Neural cell (in vitro differentiated cells): ENCODE results near the gene TRAM2. TPM values are rescaled to one million over a fixed set of nuclear protein-coding genes. Genes with fewer than 3 reads are reported as not detected.

Experiments
- H2AFZ ChIP-seq: fragments of 200-600, 300-800 bp; sonication (generic), shearing (Covaris generic); 2 replicates; pipeline ENCODE4 v1.6.0; 2014; ENCODE audit warnings: low read depth, mild to moderate bottlenecking, antibody characterized with exemption, low read length, moderate library complexity
- H3F3A ChIP-seq: fragments of 200-600 bp; shearing (Covaris generic); 2 replicates; pipeline ENCODE4 v1.6.1; 2016; ENCODE audit warnings: mild to moderate bottlenecking, moderate library complexity, mixed read lengths, antibody characterized with exemption, low read length; ENCODE audit not compliant: insufficient read depth, poor library complexity, severe bottlenecking
- H3K27ac ChIP-seq: fragments of 200-600, 300-800 bp; sonication (generic), shearing (Covaris generic); 2 replicates; pipeline ENCODE4 v1.5.1; 2014; ENCODE audit warnings: mild to moderate bottlenecking, low read length, moderate library complexity
- H3K27me3 ChIP-seq: fragments of 300-800, 200-600 bp; sonication (generic), shearing (Covaris generic); 2 replicates; pipeline ENCODE4 v1.6.0; 2014; ENCODE audit warnings: mild to moderate bottlenecking, low read depth, low read length, moderate library complexity; ENCODE audit not compliant: insufficient read depth
- H3K36me3 ChIP-seq: fragments of 300-800, 200-600 bp; sonication (generic), shearing (Covaris generic); 2 replicates; pipeline ENCODE4 v1.5.1; 2014; ENCODE audit warnings: mild to moderate bottlenecking, antibody characterized with exemption, low read length, moderate library complexity; ENCODE audit not compliant: insufficient read depth
- H3K4me2 ChIP-seq: fragments of 300-800, 200-600 bp; sonication (generic), shearing (Covaris generic); 2 replicates; pipeline ENCODE4 v1.6.0; 2014; ENCODE audit warnings: mild to moderate bottlenecking, low read length
- H3K4me3 ChIP-seq: fragments of 300-800, 200-600 bp; sonication (generic), shearing (Covaris generic); 2 replicates; pipeline ENCODE4 v1.5.1; 2014; ENCODE audit warnings: mild to moderate bottlenecking, low read length, moderate library complexity
- H3K79me2 ChIP-seq: fragments of 200-600 bp; shearing (Covaris generic); replicated peaks from 2 replicates; pipeline ENCODE4 v1.6.0; 2014; ENCODE audit warnings: mild to moderate bottlenecking, low read length, moderate library complexity; ENCODE audit not compliant: insufficient read depth
- H3K9ac ChIP-seq: fragments of 300-800, 200-600 bp; sonication (generic), shearing (Covaris generic); 2 replicates; pipeline ENCODE4 v1.6.1; 2016; ENCODE audit warnings: mild to moderate bottlenecking, low read length, mixed read lengths
- H3K9me2 ChIP-seq: fragments of 200-600 bp; shearing (Covaris generic); 2 replicates; pipeline ENCODE4 v1.6.1; 2016; ENCODE audit warnings: mild to moderate bottlenecking, low read length, mixed read lengths; ENCODE audit not compliant: insufficient read depth
- H3K9me3 ChIP-seq: fragments of 200-600, 300-800 bp; sonication (generic), shearing (Covaris generic); 2 replicates; pipeline ENCODE4 v1.6.1; 2016; ENCODE audit warnings: mild to moderate bottlenecking, mixed run types, low read length, moderate library complexity, mixed read lengths
- H4K20me1 ChIP-seq: fragments of 200-600 bp; shearing (Covaris generic); 2 replicates; pipeline ENCODE4 v1.6.1; 2016; ENCODE audit warnings: mild to moderate bottlenecking, mixed run types; ENCODE audit not compliant: insufficient read depth
- EP300 ChIP-seq: fragments of 450-650 bp; conservative IDR thresholded peaks from 2 replicates; pipeline ENCODE4 v1.6.1; 2014; ENCODE audit warnings: antibody characterized with exemption, mild to moderate bottlenecking, moderate library complexity; ENCODE audit not compliant: poor library complexity, severe bottlenecking
- EZH2 ChIP-seq: fragments of 200-600, 300-800 bp; shearing (Covaris generic), sonication (generic); IDR thresholded peaks from 2 replicates; pipeline ENCODE4 v1.6.1; 2014; ENCODE audit warnings: antibody characterized with exemption, low read length, borderline replicate concordance, mild to moderate bottlenecking; ENCODE audit not compliant: insufficient read depth, poor library complexity, severe bottlenecking
- MXI1 ChIP-seq: fragments of 450-650 bp; conservative IDR thresholded peaks from 2 replicates; pipeline ENCODE4 v1.6.1; 2014; ENCODE audit warnings: antibody characterized with exemption, mild to moderate bottlenecking; ENCODE audit not compliant: poor library complexity, severe bottlenecking
- POLR2AphosphoS5 ChIP-seq: IDR thresholded peaks from 2 replicates; pipeline ENCODE4 v1.6.1; 2012
- RAD21 ChIP-seq: fragments of 450-650 bp; conservative IDR thresholded peaks from 2 replicates; pipeline ENCODE4 v1.6.1; 2014; ENCODE audit warnings: antibody characterized with exemption, mild to moderate bottlenecking, moderate library complexity
- SMC3 ChIP-seq: fragments of 450-650 bp; conservative IDR thresholded peaks from 2 replicates; pipeline ENCODE4 v1.6.1; 2014; ENCODE audit warnings: antibody characterized with exemption, mild to moderate bottlenecking, moderate library complexity; ENCODE audit not compliant: poor library complexity
- TAF1 ChIP-seq: IDR thresholded peaks from 2 replicates; pipeline ENCODE4 v1.6.1; 2012; ENCODE audit warnings: low read depth
- polyA plus RNA-seq: library from polyadenylated mRNA; depleted of rRNA; stranded (reverse); fragments of >200 nt; gene quantifications from 2 replicates; pipeline ENCODE4 v1.2.3, GENCODE V29; 2014
- TF ChIP-seq, protein P1 (sequence below): IDR thresholded peaks from 2 replicates; pipeline ENCODE4 v1.6.1; 2012; ENCODE audit warnings: borderline replicate concordance
- TF ChIP-seq, protein P2 (sequence below): fragments of 450-650 bp; IDR thresholded peaks from 2 replicates; pipeline ENCODE4 v1.5.1; 2014; ENCODE audit warnings: antibody characterized with exemption, mild to moderate bottlenecking, moderate library complexity; ENCODE audit not compliant: poor library complexity, severe bottlenecking

Gene TRAM2
- polyA plus RNA-seq, 1 donor from 2014 or later: 0.41 TPM

DNA sequence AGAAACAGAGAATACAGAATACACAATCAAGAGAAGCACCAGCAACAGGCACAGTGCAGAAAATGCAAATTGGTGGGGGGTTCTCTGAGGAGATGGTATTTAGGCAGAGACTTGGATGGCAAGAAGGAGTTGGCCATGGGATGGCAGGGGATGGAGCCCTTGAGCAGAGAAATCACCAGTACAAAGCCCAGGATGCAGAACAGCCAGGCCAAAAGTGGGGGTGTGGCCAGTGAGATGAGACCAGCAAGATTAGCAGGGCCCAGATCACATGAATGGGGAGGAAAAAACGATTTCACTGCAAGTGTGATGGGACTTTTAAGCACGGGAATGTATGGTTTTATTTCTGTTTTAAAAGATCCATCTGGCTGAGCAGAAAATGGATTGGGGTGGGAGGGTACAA, 63.4 kb downstream of the TRAM2 start:
- Histone ChIP-seq H3K36me3 (no peaks in the 10 kb centered on the region), H3K4me3 (no peak overlapping the region), H3F3A (no peaks in the 10 kb centered on the region), H3K79me2 (no peaks in the 10 kb centered on the region), H3K9ac (no peak overlapping the region), H3K27me3 (no peaks in the 10 kb centered on the region), H3K9me2 (no peaks in the 10 kb centered on the region), H4K20me1 (no peaks in the 10 kb centered on the region), H3K27ac (no peak overlapping the region), H2AFZ (no peak overlapping the region), H3K9me3 (no peaks in the 10 kb centered on the region), H3K4me2 (no peak overlapping the region)
- TF ChIP-seq, protein P1, sequence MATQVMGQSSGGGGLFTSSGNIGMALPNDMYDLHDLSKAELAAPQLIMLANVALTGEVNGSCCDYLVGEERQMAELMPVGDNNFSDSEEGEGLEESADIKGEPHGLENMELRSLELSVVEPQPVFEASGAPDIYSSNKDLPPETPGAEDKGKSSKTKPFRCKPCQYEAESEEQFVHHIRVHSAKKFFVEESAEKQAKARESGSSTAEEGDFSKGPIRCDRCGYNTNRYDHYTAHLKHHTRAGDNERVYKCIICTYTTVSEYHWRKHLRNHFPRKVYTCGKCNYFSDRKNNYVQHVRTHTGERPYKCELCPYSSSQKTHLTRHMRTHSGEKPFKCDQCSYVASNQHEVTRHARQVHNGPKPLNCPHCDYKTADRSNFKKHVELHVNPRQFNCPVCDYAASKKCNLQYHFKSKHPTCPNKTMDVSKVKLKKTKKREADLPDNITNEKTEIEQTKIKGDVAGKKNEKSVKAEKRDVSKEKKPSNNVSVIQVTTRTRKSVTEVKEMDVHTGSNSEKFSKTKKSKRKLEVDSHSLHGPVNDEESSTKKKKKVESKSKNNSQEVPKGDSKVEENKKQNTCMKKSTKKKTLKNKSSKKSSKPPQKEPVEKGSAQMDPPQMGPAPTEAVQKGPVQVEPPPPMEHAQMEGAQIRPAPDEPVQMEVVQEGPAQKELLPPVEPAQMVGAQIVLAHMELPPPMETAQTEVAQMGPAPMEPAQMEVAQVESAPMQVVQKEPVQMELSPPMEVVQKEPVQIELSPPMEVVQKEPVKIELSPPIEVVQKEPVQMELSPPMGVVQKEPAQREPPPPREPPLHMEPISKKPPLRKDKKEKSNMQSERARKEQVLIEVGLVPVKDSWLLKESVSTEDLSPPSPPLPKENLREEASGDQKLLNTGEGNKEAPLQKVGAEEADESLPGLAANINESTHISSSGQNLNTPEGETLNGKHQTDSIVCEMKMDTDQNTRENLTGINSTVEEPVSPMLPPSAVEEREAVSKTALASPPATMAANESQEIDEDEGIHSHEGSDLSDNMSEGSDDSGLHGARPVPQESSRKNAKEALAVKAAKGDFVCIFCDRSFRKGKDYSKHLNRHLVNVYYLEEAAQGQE: no peak
- TF ChIP-seq EZH2: no peak
- no peak for TF ChIP-seq TAF1
- no peak for TF ChIP-seq SMC3
- TF ChIP-seq POLR2AphosphoS5: no peak
- TF ChIP-seq EP300: no peak
- no peak for TF ChIP-seq RAD21
- no peak for TF ChIP-seq MXI1
- TF ChIP-seq, protein P2, sequence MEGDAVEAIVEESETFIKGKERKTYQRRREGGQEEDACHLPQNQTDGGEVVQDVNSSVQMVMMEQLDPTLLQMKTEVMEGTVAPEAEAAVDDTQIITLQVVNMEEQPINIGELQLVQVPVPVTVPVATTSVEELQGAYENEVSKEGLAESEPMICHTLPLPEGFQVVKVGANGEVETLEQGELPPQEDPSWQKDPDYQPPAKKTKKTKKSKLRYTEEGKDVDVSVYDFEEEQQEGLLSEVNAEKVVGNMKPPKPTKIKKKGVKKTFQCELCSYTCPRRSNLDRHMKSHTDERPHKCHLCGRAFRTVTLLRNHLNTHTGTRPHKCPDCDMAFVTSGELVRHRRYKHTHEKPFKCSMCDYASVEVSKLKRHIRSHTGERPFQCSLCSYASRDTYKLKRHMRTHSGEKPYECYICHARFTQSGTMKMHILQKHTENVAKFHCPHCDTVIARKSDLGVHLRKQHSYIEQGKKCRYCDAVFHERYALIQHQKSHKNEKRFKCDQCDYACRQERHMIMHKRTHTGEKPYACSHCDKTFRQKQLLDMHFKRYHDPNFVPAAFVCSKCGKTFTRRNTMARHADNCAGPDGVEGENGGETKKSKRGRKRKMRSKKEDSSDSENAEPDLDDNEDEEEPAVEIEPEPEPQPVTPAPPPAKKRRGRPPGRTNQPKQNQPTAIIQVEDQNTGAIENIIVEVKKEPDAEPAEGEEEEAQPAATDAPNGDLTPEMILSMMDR: no peak

DNA sequence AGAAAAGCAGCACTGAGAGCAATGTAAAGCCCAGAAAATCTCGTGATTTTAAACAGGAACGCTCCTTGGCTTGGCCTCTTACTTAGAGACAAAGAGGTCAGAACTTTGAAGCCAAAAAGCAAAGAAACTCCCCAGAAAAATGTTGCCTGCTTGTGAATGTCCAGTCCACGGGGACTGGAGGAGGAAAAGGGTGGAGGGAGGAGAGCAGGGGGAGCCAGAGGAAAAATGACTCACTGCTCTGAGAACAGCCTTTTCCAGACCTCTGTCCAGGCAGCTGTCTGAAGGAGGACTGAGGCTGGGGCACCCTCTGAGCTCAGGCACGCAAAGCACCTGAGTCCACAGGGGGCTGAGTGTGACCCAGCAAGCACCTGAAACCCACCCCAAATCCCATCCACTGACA, 64.7 kb downstream of the TRAM2 start:
- H3F3A ChIP-seq: no peaks in the 10 kb centered on the region
- H3K4me2 ChIP-seq: no peak overlapping the region
- no peaks in the 10 kb centered on the region for H3K36me3 ChIP-seq
- H2AFZ ChIP-seq: no peak overlapping the region
- H3K4me3 ChIP-seq: no peak overlapping the region
- no peaks in the 10 kb centered on the region for H3K9me2 ChIP-seq
- no peaks in the 10 kb centered on the region for H3K79me2 ChIP-seq
- no peaks in the 10 kb centered on the region for H3K9me3 ChIP-seq
- no peak for TF ChIP-seq SMC3
- no peak overlapping the region for H3K27ac ChIP-seq
- no peaks in the 10 kb centered on the region for H3K27me3 ChIP-seq
- H3K9ac ChIP-seq: no peak overlapping the region
- no peaks in the 10 kb centered on the region for H4K20me1 ChIP-seq

DNA sequence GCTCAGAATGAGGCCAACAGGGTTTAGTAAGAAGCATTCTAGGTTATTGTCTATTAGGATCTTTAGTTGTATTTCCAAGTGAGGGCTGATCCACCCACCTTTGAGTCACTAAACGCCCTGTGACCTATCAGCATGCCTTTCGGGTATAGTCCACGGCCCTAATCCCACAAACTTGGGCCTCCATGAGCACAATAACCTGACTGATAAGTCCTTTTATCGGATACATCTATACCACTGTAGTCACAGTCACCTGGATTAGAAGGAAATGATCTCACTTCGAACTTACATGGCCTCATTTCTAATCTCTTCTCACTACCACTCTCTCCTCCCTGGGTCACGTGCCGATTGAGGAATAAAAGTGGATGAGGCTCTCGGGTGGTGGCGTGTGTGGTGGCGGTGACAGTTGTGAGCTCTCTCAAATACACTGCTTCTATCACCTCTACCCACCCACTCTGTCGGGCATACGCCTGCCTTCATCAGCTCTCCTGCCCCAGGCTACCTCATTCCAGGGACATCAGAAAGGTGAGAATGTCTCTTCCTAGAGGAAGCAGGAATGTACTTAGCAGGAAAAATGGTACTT, 65.2 kb downstream of the TRAM2 start:
- Histone ChIP-seq H3K9me3 (no peaks in the 10 kb centered on the region), H3K4me3 (no peak overlapping the region), H3K9me2 (no peaks in the 10 kb centered on the region), H3F3A (no peaks in the 10 kb centered on the region), H3K9ac (no peak overlapping the region), H3K27ac (no peak overlapping the region), H3K36me3 (no peaks in the 10 kb centered on the region), H3K79me2 (no peaks in the 10 kb centered on the region), H3K4me2 (no peak overlapping the region), H3K27me3 (no peaks in the 10 kb centered on the region), H4K20me1 (no peaks in the 10 kb centered on the region), H2AFZ (no peak overlapping the region)
- TF ChIP-seq, protein P2: no peak
- TF ChIP-seq EP300 (no peak), SMC3 (no peak), RAD21 (no peak), TAF1 (no peak), MXI1 (no peak)
- TF ChIP-seq, protein P1: no peak
